Measurements from ENCODE around the gene PHKA1.
"Not testable (repeated sequence)": the region's sequence is repeated elsewhere in the genome, so short reads cannot be mapped to it uniquely, and the experiment has no call there.

Gene PHKA1

DNA sequence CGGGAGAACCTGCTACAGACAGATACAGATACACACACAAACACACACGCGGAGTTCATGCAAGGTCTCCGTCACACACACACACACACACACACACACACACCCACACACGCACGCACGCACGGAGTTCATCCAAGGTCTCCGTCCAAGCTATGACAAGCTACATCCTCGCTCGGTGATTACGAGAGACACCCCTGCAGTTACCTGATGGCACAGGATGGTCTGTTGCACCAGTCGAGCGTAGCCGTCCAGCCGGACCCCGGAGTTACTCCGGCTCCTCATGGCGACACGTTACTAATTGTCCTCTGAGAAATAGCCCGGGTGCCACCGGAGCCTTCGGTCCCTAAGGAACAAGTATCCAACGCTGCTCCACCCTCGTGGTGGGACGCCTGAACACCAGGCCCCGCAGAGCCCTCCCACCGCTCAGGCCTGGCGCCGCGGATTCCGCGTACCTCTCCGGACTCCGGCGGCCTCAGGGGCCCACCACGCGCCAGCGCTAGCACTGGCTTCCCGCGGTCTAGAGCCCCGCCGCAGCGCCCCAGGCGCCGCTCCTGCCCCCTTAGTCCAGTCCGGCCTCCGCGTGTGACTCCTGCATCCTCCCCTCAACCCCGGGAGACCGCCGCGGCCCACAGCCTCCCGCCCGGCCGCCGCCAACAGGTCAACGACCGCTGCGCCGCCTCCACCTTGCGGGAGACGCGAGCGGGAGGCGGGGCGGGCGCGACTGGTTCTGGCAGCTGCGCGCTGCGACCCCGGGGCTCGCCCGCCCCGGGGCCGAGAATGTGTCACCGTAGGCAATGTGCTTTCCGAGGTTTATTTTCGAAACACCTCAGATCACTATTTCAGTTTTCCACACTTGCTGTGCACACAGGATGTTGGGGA lies at the start of gene PHKA1:
Gene PHKA1, minus strand, starts transcription at position 708 of the 879 bp plus-strand sequence. Its CDS starts 426 bp downstream, at position 282.
- DNase-seq (ENCODE audit: extremely low read depth, low read depth) = not testable (repeated sequence)
- peak within 1 kb of the TSS; percentile 51 for H3K4me3 ChIP-seq (replicated peaks; ENCODE audit: low read depth, low read length)

DNA sequence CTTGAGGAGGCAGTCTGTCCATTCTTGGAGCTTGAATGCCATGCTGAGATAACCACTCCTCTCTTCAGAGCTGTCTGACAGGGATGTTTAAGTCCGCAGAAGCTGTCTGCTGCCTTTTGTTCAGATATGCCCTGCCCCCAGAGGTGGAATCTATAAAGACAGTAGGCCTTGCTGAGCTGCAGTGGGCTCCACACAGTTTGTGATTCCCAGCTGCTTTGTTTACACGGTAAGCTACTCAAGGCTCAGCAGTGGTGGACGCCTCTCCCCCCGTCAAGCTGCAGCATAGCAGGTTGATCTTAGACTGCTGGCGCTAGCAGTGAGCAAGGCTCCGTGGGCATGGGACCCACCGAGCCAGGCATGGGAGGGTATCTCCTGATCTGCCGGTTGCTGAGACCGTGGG lies 46.3 kb upstream of the PHKA1 start:
- H3K4me3 ChIP-seq (replicated peaks; ENCODE audit: low read depth, low read length); DNase-seq (ENCODE audit: extremely low read depth, low read depth): not testable (repeated sequence)

DNA sequence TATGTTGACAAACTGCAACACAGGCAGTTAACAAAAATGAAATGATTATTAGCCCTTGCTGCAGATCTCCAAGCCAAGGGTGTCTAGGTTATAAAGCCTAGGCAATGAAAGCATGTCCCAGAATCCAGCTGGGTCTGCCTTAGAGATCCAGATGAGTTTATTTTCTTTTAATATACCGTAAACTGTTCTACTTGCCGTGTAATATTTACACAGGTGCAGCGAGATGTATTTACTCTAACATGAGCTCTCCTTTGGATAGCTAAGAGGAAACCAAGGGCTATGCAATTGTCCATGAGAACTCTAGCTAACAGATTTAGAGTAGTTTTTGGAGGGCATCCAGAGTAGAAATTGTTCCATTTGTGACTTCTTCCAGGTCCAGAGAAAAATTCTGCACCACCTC lies 34.4 kb upstream of the PHKA1 start:
- not testable (repeated sequence) for H3K4me3 ChIP-seq (replicated peaks; ENCODE audit: low read depth, low read length); DNase-seq (ENCODE audit: extremely low read depth, low read depth)

DNA sequence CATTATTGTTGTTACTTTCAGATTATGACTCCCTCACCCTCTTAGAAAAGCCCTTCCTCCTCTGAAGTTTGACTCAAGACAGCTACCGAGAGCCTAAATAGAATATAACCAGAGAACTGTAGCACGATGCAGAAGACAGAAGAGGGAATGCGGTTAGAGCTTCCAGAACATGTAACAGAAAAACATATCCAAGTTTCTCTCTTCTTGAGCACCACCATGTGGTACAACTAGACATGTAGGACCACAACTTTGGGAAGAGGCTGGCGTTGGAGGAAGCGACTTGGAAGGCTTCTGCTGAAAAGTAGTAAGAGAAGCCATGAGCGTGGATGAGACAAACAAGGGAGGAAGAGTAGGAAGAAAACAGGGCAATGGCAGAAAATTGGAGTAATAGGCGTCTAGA lies 31.4 kb upstream of the PHKA1 start:
- H3K4me3 ChIP-seq (replicated peaks; ENCODE audit: low read depth, low read length); DNase-seq (ENCODE audit: extremely low read depth, low read depth): not testable (repeated sequence)

DNA sequence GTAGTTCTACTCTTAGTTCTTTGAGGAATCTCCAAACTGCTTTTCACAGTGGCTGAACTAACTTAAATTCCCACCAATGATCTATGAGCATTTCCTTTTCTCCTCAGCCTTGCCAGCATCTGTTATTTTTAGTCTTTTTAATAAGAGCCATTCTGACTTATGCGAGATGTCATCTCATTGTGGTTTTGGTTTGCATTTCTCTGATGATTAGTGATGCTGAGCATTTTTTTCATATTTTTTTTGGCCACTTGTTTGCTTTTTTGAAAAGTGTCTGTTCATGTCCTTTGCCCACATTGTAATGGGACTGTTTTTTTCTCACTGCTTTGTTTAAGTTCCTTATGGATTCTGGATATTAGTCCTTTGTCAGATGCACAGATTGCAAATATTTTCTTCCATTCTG lies 21.5 kb upstream of the PHKA1 start:
- no peak overlapping the region for H3K4me3 ChIP-seq (replicated peaks; ENCODE audit: low read depth, low read length)
- TF ChIP-seq, protein P1, sequence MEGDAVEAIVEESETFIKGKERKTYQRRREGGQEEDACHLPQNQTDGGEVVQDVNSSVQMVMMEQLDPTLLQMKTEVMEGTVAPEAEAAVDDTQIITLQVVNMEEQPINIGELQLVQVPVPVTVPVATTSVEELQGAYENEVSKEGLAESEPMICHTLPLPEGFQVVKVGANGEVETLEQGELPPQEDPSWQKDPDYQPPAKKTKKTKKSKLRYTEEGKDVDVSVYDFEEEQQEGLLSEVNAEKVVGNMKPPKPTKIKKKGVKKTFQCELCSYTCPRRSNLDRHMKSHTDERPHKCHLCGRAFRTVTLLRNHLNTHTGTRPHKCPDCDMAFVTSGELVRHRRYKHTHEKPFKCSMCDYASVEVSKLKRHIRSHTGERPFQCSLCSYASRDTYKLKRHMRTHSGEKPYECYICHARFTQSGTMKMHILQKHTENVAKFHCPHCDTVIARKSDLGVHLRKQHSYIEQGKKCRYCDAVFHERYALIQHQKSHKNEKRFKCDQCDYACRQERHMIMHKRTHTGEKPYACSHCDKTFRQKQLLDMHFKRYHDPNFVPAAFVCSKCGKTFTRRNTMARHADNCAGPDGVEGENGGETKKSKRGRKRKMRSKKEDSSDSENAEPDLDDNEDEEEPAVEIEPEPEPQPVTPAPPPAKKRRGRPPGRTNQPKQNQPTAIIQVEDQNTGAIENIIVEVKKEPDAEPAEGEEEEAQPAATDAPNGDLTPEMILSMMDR (IDR thresholded peaks at IDR 0.05; ENCODE audit: low read depth, low read length, missing control alignments) = no peak
- DNase-seq (ENCODE audit: extremely low read depth, low read depth) = no peak

DNA sequence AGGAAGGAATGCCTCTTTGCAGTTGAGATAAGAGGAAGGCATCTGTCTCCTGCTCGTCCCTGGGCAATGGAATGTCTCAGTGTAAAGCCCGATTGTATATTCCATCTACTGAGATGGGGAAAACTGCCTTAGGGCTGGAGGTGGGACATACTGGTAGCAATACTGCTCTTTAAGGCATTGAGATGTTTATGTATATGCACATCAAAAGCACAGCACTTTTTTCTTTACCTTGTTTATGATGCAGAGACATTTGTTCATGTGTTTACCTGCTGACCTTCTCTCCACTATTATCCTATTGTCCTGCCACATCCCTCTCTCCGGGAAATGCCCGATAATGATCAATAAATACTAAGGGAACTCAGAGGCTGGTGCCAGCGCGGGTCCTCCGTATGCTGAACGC lies 19.5 kb upstream of the PHKA1 start:
- H3K4me3 ChIP-seq (replicated peaks; ENCODE audit: low read depth, low read length); DNase-seq (ENCODE audit: extremely low read depth, low read depth): not testable (repeated sequence)

DNA sequence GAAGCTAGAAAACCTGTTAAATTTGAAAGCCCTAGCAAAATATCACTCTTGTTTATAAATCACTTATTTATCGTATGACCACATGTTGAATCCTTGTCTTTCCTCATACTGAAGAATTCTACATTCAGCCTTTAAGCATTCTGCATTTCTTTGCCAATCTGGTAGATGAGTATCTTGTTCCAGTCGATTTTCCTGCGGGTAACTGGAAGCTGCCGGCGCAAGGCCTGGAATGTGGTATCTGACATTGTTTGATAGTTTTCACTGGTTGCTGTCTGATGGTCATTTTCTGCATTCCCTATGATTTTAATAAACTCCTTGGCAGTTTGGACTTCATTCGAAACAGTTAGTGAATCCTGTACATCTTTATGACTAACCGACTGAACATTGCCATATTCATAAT lies 13.7 kb upstream of the PHKA1 start:
- no peak overlapping the region for H3K4me3 ChIP-seq (replicated peaks; ENCODE audit: low read depth, low read length)
- DNase-seq (ENCODE audit: extremely low read depth, low read depth) = no peak
- TF ChIP-seq, protein P1 (IDR thresholded peaks at IDR 0.05; ENCODE audit: low read depth, low read length, missing control alignments) = no peak

DNA sequence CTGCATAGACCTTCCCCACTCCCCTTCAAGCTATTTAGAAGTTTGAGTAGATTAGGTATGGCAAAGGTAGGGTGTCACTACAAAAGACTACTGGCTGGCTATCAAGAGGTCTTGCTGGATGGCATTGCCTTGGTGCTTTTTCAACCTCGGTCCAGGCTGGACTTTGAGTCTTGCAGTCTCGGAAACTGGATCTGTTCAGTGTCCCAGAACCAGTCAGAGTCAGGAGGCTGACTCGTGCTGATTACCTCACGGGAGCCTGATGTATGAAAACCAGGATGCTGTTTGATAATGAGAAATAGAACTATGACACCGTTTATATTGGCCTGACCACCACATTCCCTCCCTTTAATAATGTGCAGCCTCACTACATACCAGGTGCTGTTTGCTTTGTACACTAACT lies 2.7 kb upstream of the PHKA1 start:
- TF ChIP-seq, protein P1 (IDR thresholded peaks at IDR 0.05; ENCODE audit: low read depth, low read length, missing control alignments) = no peak
- DNase-seq (ENCODE audit: extremely low read depth, low read depth) = no peak
- H3K4me3 ChIP-seq (replicated peaks; ENCODE audit: low read depth, low read length) = no peak overlapping the region

DNA sequence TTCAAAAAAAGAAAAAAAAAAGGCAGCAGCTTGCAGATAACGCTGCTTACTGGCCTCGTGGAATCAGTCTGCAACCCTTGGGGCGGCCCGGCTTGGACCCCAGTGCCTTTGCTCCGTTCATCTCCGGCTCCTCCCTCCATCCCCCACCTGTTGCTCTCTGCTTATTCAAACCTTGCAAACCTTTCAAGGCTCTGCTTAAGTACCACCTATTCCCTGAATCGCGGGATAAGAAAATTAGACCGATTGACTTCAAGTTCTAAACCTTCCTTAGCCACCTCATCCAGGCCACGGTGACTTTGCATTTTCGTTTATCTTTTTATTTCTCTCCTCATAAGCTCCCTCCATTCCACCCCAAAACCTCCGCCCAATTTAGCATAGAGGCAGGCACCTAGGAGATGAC lies 1.4 kb upstream of the PHKA1 start:
- no peak for DNase-seq (ENCODE audit: extremely low read depth, low read depth)
- H3K4me3 ChIP-seq (replicated peaks; ENCODE audit: low read depth, low read length) = no peak overlapping the region
- TF ChIP-seq, protein P1 (IDR thresholded peaks at IDR 0.05; ENCODE audit: low read depth, low read length, missing control alignments) = no peak
